HG02852 (cell line): Measurements from ENCODE around the gene SLC44A5.
"Not testable (repeated sequence)": the region's sequence is repeated elsewhere in the genome, so short reads cannot be mapped to it uniquely, and the experiment has no call there.

Experiments
- ATAC-seq: cut with Tn5 transposase; IDR thresholded peaks from one replicate; pipeline ENCODE4 v1.9.1; 2021; ENCODE audit warnings: mild to moderate bottlenecking, moderate library complexity; ENCODE audit not compliant: unreplicated experiment

Gene SLC44A5

GRCh38 chr1:75392278-75392677 lies 218.6 kb downstream of the SLC44A5 start:
- ATAC-seq = peak; percentile 61

GRCh38 chr1:75375476-75376447 lies 235.2 kb downstream of the SLC44A5 start:
- not testable (repeated sequence) for ATAC-seq

- no peak for ATAC-seq
Observed at GRCh38 chr1:75373542-75374159, 237.3 kb downstream of the SLC44A5 start.

DNA sequence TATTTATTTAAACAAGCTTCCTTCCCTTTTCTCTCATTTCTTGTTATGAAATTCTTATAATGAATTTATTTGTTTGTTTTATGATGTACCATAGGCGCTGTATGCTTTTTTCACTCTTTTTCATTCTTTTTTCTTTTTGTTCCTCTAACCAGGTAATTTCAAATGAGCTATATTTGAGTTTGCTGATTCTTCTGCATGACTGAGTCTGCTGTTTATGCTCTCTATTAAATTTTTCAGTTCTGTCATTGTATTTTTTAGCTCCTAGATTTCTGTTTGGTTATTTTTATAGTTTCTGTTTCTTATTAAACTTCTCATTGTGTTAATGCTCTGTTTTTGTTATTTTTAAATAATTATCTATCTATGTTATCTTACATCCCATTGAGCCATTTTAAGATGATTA lies 244.3 kb downstream of the SLC44A5 start:
- ATAC-seq = no peak

- no peak for ATAC-seq
Observed at GRCh38 chr1:75361260-75361659, 249.7 kb downstream of the SLC44A5 start.

GRCh38 chr1:75354267-75354666 lies 256.6 kb downstream of the SLC44A5 start:
- not testable (repeated sequence) for ATAC-seq

GRCh38 chr1:75353051-75353450 lies 257.9 kb downstream of the SLC44A5 start:
- no peak for ATAC-seq

DNA sequence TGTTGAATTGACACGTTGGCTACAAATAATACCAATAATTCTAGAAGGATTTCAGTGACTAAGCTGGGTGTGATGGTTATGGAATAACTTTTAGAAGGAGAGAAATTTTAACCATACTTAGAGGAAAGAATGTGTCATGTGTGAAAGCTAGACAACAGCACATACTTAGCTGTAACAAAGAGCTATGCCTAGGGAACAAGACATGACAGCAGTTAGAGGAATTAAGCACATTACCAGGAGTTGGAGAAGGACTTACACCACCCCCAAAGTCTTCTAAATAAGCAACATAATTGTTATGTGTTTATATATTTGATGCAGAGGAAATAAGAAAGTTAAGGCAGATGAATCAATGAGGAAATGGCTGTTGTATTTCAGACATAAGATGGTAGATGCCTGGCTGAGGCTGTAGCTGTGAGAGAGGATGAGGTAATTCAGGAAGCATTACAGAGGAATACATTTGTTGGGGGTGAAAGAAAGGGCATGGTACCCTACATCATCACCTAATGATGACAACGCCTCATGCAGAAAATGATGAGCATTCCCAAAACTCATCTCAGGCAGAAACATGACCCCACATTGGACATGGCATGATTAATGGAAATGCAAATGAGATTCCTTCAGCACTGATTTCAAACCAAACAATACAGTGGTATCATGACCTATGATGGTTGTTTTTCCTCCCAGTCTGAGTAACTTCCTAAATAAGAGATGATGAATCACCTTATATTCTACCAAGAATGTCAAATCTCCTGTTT lies 265.2 kb downstream of the SLC44A5 start:
- no peak for ATAC-seq

DNA sequence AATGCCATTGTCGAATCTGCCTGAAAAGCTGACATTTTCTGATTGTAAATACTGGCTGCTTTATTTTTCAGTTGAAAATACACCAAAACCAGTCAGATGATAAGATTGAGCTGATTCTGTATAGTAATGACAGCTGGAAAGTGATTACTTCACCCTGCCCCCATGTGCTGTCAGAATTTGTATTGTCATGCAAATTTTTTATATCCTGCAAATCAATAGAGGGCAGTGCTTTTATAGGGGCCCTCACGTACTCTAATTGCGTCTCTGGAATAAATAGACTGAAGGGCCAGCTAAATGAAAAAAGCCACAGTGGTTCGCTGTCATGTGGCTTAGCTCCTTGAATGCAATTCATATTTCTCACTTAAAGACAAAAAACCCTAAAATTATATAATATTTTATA lies 268.1 kb downstream of the SLC44A5 start:
- no peak for ATAC-seq

- peak; percentile 57 for ATAC-seq
Observed at GRCh38 chr1:75341537-75341936, 269.4 kb downstream of the SLC44A5 start.

- peak; percentile 90 for ATAC-seq
Observed at GRCh38 chr1:75338616-75339483, 272.1 kb downstream of the SLC44A5 start.

GRCh38 chr1:75334876-75335389 lies 276.0 kb downstream of the SLC44A5 start:
- ATAC-seq = no peak

GRCh38 chr1:75330624-75331023 lies 280.3 kb downstream of the SLC44A5 start:
- ATAC-seq = no peak

DNA sequence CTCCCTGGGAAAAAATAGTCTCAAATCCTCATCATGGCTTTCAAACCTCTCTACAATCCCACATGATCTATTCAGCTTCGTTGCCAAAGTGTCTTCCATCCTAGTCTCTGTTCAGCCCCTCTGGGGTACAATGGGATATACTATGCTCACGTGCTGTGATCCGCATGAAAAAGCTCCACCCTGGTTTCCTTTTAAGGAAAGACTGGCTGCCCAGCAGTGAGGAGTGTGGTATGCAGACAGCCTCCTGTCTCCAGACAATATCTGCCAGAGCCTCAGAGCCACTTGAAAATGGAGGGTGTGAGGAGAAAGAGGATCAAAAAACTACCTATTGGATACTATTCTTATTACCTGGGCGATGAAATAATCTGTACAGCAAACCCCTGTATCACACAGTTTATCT lies 282.2 kb downstream of the SLC44A5 start:
- ATAC-seq = no peak

DNA sequence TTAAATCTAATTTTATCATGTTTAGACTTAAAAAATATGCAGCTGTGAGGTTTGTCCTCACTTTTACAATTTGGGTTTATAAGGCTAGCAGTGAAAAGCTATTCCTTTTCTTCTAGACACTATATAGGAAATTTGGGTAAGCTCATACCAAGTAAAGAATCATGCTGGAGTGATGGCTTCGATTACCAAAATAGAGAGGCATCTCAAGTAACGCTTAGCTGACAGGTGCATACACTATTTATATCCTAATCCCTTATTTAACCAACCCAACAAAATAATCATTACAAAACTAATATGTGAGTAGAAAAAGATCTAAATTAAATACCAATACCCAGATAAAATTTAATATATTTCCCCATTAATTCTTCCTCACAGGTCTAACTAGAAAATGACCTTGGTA lies 283.5 kb downstream of the SLC44A5 start:
- ATAC-seq = no peak

DNA sequence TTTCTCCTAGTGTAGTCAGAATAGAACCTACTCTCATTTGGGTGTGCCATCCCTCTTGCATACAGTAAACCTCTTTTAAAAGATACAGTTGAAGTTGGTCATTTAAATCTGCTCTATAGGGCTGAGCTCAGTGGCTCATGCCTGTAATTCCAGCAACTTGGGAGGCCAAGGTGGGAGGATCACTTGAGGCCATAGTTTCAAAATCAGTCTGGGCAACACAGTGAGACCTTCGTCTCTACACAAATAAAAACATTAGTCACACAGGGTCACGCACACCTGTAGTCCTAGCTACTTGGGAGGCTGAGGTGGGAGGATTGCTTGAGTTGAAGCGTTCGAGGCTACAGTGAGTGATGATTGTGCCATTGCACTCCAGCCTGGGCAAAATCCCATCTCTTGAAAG lies 292.9 kb downstream of the SLC44A5 start:
- ATAC-seq = no peak

DNA sequence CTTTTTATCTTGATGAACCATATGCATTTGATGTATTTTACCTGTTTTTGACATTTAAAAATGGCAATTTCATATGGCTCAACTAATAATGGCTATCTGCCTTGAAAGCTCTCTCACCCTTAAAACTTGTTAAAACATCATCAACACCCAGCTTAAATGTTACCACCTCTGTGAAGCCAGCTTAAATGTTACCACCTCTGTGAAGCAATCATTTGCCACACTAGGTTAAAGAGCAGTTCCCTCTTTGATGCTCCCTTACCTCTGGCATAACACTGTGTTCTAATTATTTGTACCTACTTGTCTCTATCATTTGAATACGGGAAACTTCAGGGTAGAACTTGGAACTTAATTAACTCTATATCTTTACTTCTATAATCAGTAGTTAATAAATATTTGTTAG lies 294.7 kb downstream of the SLC44A5 start:
- ATAC-seq = no peak

- ATAC-seq = no peak
Observed at GRCh38 chr1:75312620-75313019, 298.3 kb downstream of the SLC44A5 start.

DNA sequence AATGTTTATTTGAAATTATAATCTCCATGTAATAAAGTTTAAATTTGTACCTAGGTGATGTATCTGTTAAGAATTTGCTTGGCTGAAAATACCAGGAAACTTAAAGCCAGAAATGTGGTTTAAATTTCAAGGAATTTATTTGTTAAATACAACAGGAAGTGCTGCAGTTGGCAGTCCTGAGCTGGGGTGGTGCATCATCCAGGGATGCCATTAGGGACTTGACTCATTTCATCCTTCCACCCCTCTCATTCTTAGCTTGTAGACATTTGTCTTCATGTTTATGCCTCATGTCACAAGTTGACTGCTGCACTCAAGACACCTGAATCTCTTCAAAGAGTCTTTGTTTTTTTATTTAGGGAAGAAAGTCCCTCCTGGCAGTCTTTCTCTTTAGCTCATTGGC lies 300.8 kb downstream of the SLC44A5 start:
- no peak for ATAC-seq

GRCh38 chr1:75308365-75308764 lies 302.5 kb downstream of the SLC44A5 start:
- ATAC-seq = no peak
